ENCODE data around the gene COMMD1.

Gene COMMD1

GRCh38 chr2:62045017-62045543 is 139.6 kb downstream of the COMMD1 start:
- Histone ChIP-seq H3K79me2 (ENCODE audit: control insufficient read depth, insufficient read depth, low read length, unreplicated experiment) (no peaks in the 10 kb centered on the region), H2AFZ (ENCODE audit: low read length, unreplicated experiment) (no peak overlapping the region), H3K36me3 (ENCODE audit: insufficient read depth, low read length) (no peaks in the 10 kb centered on the region), H3K4me3 (ENCODE audit: low read depth, low read length) (no peak overlapping the region), H3K4me1 (ENCODE audit: control insufficient read depth, insufficient read depth, low read length, unreplicated experiment) (no peaks in the 10 kb centered on the region), H3K27me3 (ENCODE audit: insufficient read depth, low read length) (no peaks in the 10 kb centered on the region), H3K27ac (ENCODE audit: low read depth, low read length) (no peak overlapping the region)

- Histone ChIP-seq H3K4me3 (ENCODE audit: low read depth, low read length) (no peak overlapping the region), H3K27me3 (ENCODE audit: insufficient read depth, low read length) (no peaks in the 10 kb centered on the region), H3K36me3 (ENCODE audit: insufficient read depth, low read length) (no peaks in the 10 kb centered on the region), H2AFZ (ENCODE audit: low read length, unreplicated experiment) (no peak overlapping the region), H3K4me1 (ENCODE audit: control insufficient read depth, insufficient read depth, low read length, unreplicated experiment) (no peaks in the 10 kb centered on the region), H3K79me2 (ENCODE audit: control insufficient read depth, insufficient read depth, low read length, unreplicated experiment) (no peaks in the 10 kb centered on the region), H3K27ac (ENCODE audit: low read depth, low read length) (no peak overlapping the region)
Observed at GRCh38 chr2:62046141-62046540, 140.7 kb downstream of the COMMD1 start.

- H3K4me1 ChIP-seq (ENCODE audit: control insufficient read depth, insufficient read depth, low read length, unreplicated experiment) = no peaks in the 10 kb centered on the region
- no peaks in the 10 kb centered on the region for H3K36me3 ChIP-seq (ENCODE audit: insufficient read depth, low read length)
- H2AFZ ChIP-seq (ENCODE audit: low read length, unreplicated experiment) = no peak overlapping the region
- no peaks in the 10 kb centered on the region for H3K79me2 ChIP-seq (ENCODE audit: control insufficient read depth, insufficient read depth, low read length, unreplicated experiment)
- H3K4me3 ChIP-seq (ENCODE audit: low read depth, low read length) = no peak overlapping the region
- H3K27me3 ChIP-seq (ENCODE audit: insufficient read depth, low read length) = no peaks in the 10 kb centered on the region
- no peak overlapping the region for H3K27ac ChIP-seq (ENCODE audit: low read depth, low read length)
Observed at GRCh38 chr2:62050456-62051045, 145.1 kb downstream of the COMMD1 start.

- H3K4me1 ChIP-seq (ENCODE audit: control insufficient read depth, insufficient read depth, low read length, unreplicated experiment) = no peaks in the 10 kb centered on the region
- no peaks in the 10 kb centered on the region for H3K79me2 ChIP-seq (ENCODE audit: control insufficient read depth, insufficient read depth, low read length, unreplicated experiment)
- no peaks in the 10 kb centered on the region for H3K27me3 ChIP-seq (ENCODE audit: insufficient read depth, low read length)
- H3K36me3 ChIP-seq (ENCODE audit: insufficient read depth, low read length) = no peaks in the 10 kb centered on the region
- no peak overlapping the region for H2AFZ ChIP-seq (ENCODE audit: low read length, unreplicated experiment)
- no peak overlapping the region for H3K4me3 ChIP-seq (ENCODE audit: low read depth, low read length)
- H3K27ac ChIP-seq (ENCODE audit: low read depth, low read length) = no peak overlapping the region
Observed at GRCh38 chr2:62054029-62054791, 148.7 kb downstream of the COMMD1 start.

- no peaks in the 10 kb centered on the region for H3K79me2 ChIP-seq (ENCODE audit: control insufficient read depth, insufficient read depth, low read length, unreplicated experiment)
- H2AFZ ChIP-seq (ENCODE audit: low read length, unreplicated experiment) = no peak overlapping the region
- no peaks in the 10 kb centered on the region for H3K27me3 ChIP-seq (ENCODE audit: insufficient read depth, low read length)
- no peak overlapping the region for H3K27ac ChIP-seq (ENCODE audit: low read depth, low read length)
- no peaks in the 10 kb centered on the region for H3K36me3 ChIP-seq (ENCODE audit: insufficient read depth, low read length)
- no peaks in the 10 kb centered on the region for H3K4me1 ChIP-seq (ENCODE audit: control insufficient read depth, insufficient read depth, low read length, unreplicated experiment)
- H3K4me3 ChIP-seq (ENCODE audit: low read depth, low read length) = no peak overlapping the region
Observed at GRCh38 chr2:62054916-62055450, 149.5 kb downstream of the COMMD1 start.

- H2AFZ ChIP-seq (ENCODE audit: low read length, unreplicated experiment) = no peak overlapping the region
- H3K4me3 ChIP-seq (ENCODE audit: low read depth, low read length) = no peak overlapping the region
- H3K79me2 ChIP-seq (ENCODE audit: control insufficient read depth, insufficient read depth, low read length, unreplicated experiment) = no peaks in the 10 kb centered on the region
- no peak overlapping the region for H3K27ac ChIP-seq (ENCODE audit: low read depth, low read length)
- H3K36me3 ChIP-seq (ENCODE audit: insufficient read depth, low read length) = no peaks in the 10 kb centered on the region
- no peaks in the 10 kb centered on the region for H3K27me3 ChIP-seq (ENCODE audit: insufficient read depth, low read length)
- no peaks in the 10 kb centered on the region for H3K4me1 ChIP-seq (ENCODE audit: control insufficient read depth, insufficient read depth, low read length, unreplicated experiment)
Observed at GRCh38 chr2:62055724-62056336, 150.4 kb downstream of the COMMD1 start.

GRCh38 chr2:62056341-62056740 is 150.9 kb downstream of the COMMD1 start:
- Histone ChIP-seq H3K36me3 (ENCODE audit: insufficient read depth, low read length) (no peaks in the 10 kb centered on the region), H3K4me3 (ENCODE audit: low read depth, low read length) (no peak overlapping the region), H3K79me2 (ENCODE audit: control insufficient read depth, insufficient read depth, low read length, unreplicated experiment) (no peaks in the 10 kb centered on the region), H3K4me1 (ENCODE audit: control insufficient read depth, insufficient read depth, low read length, unreplicated experiment) (no peaks in the 10 kb centered on the region), H3K27me3 (ENCODE audit: insufficient read depth, low read length) (no peaks in the 10 kb centered on the region), H2AFZ (ENCODE audit: low read length, unreplicated experiment) (no peak overlapping the region), H3K27ac (ENCODE audit: low read depth, low read length) (no peak overlapping the region)

- no peaks in the 10 kb centered on the region for H3K4me1 ChIP-seq (ENCODE audit: control insufficient read depth, insufficient read depth, low read length, unreplicated experiment)
Observed at GRCh38 chr2:62065243-62065642, 159.8 kb downstream of the COMMD1 start.

GRCh38 chr2:62071126-62071598 is 165.7 kb downstream of the COMMD1 start:
- Histone ChIP-seq H3K36me3 (ENCODE audit: insufficient read depth, low read length) (no peaks in the 10 kb centered on the region), H3K27ac (ENCODE audit: low read depth, low read length) (no peak overlapping the region), H3K79me2 (ENCODE audit: control insufficient read depth, insufficient read depth, low read length, unreplicated experiment) (no peaks in the 10 kb centered on the region), H3K27me3 (ENCODE audit: insufficient read depth, low read length) (no peaks in the 10 kb centered on the region), H2AFZ (ENCODE audit: low read length, unreplicated experiment) (no peak overlapping the region), H3K4me1 (ENCODE audit: control insufficient read depth, insufficient read depth, low read length, unreplicated experiment) (no peaks in the 10 kb centered on the region), H3K4me3 (ENCODE audit: low read depth, low read length) (no peak overlapping the region)

More at GRCh38 chr2:62065243-62065642, 159.8 kb downstream of the COMMD1 start:
- Histone ChIP-seq H3K27ac (ENCODE audit: low read depth, low read length) (no peak overlapping the region), H3K36me3 (ENCODE audit: insufficient read depth, low read length) (no peaks in the 10 kb centered on the region), H3K4me3 (ENCODE audit: low read depth, low read length) (no peak overlapping the region), H2AFZ (ENCODE audit: low read length, unreplicated experiment) (no peak overlapping the region), H3K79me2 (ENCODE audit: control insufficient read depth, insufficient read depth, low read length, unreplicated experiment) (no peaks in the 10 kb centered on the region), H3K27me3 (ENCODE audit: insufficient read depth, low read length) (no peaks in the 10 kb centered on the region)

- no peaks in the 10 kb centered on the region for H3K27me3 ChIP-seq (ENCODE audit: insufficient read depth, low read length)
- H3K4me3 ChIP-seq (ENCODE audit: low read depth, low read length) = no peak overlapping the region
- H3K4me1 ChIP-seq (ENCODE audit: control insufficient read depth, insufficient read depth, low read length, unreplicated experiment) = no peaks in the 10 kb centered on the region
- H3K27ac ChIP-seq (ENCODE audit: low read depth, low read length) = no peak overlapping the region
- no peaks in the 10 kb centered on the region for H3K36me3 ChIP-seq (ENCODE audit: insufficient read depth, low read length)
- no peaks in the 10 kb centered on the region for H3K79me2 ChIP-seq (ENCODE audit: control insufficient read depth, insufficient read depth, low read length, unreplicated experiment)
- no peak overlapping the region for H2AFZ ChIP-seq (ENCODE audit: low read length, unreplicated experiment)
Observed at GRCh38 chr2:62071760-62072680, 166.5 kb downstream of the COMMD1 start.
